Activated naive CD8-positive, alpha-beta T cell treated with anti-CD3 and anti-CD28 coated beads, Interleukin-2, amount 10 ng/mL, durations not matched to agents 7 days and 5 days (primary cell): ENCODE results near the gene NUDT3. TPM values are rescaled to one million over a fixed set of nuclear protein-coding genes. Genes with fewer than 3 reads are reported as not detected.

ENCODE experiments used
- ATAC-seq: fragments of 150-1000 bp; cut with Tn5 transposase; one replicate; pipeline ENCODE4 v1.10.0; 2021; ENCODE audit warnings: low read depth, moderate library complexity
- POLR2A ChIA-PET: fragments of 350-600 bp; sonication (Branson Sonifier 250); formaldehyde crosslinking; loops from one replicate; lab custom pipeline; 2021; ENCODE audit warnings: antibody characterized with exemption; lab: Charles Lee
- DNase-seq: peaks from one replicate; pipeline ENCODE4 v3.0.0; 2021
- H3K27ac Mint-ChIP-seq: one replicate; pipeline ENCODE4 v1.8.0; 2022; ENCODE audit warnings: mild to moderate bottlenecking, mixed read lengths
- H3K27me3 Mint-ChIP-seq: one replicate; pipeline ENCODE4 v1.8.0; 2022; ENCODE audit warnings: mild to moderate bottlenecking, moderate library complexity, mixed read lengths
- H3K36me3 Mint-ChIP-seq: one replicate; pipeline ENCODE4 v1.8.0; 2021; ENCODE audit warnings: mild to moderate bottlenecking, mixed read lengths
- H3K4me1 Mint-ChIP-seq: one replicate; pipeline ENCODE4 v1.8.0; 2021; ENCODE audit warnings: mixed read lengths
- H3K4me3 Mint-ChIP-seq: one replicate; pipeline ENCODE4 v1.8.0; 2022; ENCODE audit warnings: mild to moderate bottlenecking, moderate library complexity, mixed read lengths
- H3K9me3 Mint-ChIP-seq: one replicate; pipeline ENCODE4 v1.8.0; 2021; ENCODE audit warnings: mixed read lengths
- total RNA-seq, 2 experiments: library from RNA; stranded (reverse); gene quantifications; one replicate each; pipeline ENCODE4 v1.2.3, GENCODE V29; 2021

NUDT3 gene
- total RNA-seq, 2 experiments from 2014 or later = 17.7 to 18.7 TPM

DNA sequence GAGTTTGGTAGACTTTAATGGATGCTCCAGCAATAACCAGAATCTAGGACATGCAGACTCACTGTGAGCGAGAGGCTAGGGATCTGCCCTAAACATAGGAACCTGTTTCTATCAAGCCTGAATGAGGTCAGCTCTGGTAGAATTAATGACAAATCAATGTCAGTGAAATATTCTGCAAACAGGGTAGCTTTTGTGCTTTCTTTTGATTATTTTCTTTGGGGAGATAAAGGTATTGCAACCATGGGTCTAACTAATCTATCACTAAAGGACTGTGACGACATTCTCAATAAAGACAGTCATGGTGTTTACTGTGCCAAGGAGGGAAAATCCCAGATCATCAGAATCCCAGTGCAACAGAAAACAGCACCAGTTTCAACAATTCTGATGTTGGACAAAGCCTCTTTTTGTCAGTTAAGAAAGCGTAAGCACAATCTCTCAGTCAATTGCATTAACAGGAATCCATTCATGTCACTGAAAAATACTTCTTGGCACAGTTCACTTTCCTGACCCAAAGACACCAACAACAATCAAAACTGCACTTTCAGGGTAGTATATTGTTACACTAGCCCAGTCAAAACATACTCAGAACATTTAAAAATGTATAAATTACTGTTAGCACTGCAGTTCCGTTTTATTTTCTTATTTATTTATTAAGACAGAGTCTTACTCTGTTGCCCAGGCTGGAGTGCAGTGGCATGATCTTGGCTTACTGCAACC, 106.9 kb downstream of the NUDT3 start:
- POLR2A ChIA-PET = no interaction called here
- no peak overlapping the region for H3K4me3 Mint-ChIP-seq
- peaks cover 21% of the 10 kb centered on the region for H3K4me1 Mint-ChIP-seq
- H3K27me3 Mint-ChIP-seq = no peaks in the 10 kb centered on the region
- peaks cover 31% of the 10 kb centered on the region for H3K36me3 Mint-ChIP-seq
- ATAC-seq (no peak), DNase-seq (no peak)
- no peak overlapping the region for H3K27ac Mint-ChIP-seq
- no peaks in the 10 kb centered on the region for H3K9me3 Mint-ChIP-seq

DNA sequence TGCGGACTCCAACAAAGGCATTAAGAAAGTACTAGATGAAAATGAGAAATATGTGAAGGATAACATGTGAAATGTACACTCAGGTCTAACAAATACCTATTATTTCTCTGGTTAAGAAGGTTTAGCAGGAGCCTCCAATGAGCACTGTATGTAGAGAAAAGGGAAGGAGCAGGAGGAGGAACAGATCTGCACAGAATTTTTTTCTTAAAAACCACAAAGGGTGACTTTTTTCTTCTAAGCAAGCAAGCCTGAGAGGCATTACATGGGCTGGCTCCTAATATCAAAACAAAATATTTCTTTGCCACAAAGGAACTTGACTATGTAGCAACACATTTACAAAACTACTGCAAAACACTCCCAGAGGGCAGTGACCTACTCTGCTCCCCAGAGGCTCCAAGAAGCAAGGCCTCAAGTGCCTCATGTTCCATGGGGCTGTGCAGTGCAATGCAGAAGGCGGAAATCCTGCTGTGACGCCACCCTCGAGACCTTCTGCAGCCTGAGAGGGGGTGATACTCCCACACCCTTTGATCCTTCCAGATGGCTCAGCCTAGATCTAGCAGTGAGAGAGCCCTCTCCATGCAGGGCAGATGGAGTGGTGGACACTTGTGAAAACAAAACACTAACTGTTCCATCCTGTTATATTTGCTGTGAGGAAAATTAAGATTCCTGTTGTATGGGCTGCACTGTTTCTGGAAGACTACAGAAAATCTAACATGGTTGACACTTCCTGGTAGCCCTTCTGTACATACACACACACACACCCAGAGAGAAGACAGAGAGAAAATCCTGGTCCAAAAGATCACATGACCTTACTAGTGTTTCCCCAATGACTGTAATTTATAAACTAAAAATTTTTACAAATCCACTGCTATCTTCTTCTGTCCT, 107.7 kb downstream of the NUDT3 start:
- H3K27me3 Mint-ChIP-seq = no peaks in the 10 kb centered on the region
- H3K9me3 Mint-ChIP-seq = no peaks in the 10 kb centered on the region
- DNase-seq (no peak), ATAC-seq (peak; percentile 48)
- POLR2A ChIA-PET = interaction anchor here (0.6 to 0.8 kb wide), 2 partner anchors 35 to 714 kb away, joined by 3 to 4 read pairs; no protein-coding TSS in a partner anchor
- H3K4me3 Mint-ChIP-seq = no peak overlapping the region
- peak overlapping the region; percentile 32 for H3K27ac Mint-ChIP-seq
- H3K36me3 Mint-ChIP-seq = peaks cover 34% of the 10 kb centered on the region
- H3K4me1 Mint-ChIP-seq = peaks cover 21% of the 10 kb centered on the region

DNA sequence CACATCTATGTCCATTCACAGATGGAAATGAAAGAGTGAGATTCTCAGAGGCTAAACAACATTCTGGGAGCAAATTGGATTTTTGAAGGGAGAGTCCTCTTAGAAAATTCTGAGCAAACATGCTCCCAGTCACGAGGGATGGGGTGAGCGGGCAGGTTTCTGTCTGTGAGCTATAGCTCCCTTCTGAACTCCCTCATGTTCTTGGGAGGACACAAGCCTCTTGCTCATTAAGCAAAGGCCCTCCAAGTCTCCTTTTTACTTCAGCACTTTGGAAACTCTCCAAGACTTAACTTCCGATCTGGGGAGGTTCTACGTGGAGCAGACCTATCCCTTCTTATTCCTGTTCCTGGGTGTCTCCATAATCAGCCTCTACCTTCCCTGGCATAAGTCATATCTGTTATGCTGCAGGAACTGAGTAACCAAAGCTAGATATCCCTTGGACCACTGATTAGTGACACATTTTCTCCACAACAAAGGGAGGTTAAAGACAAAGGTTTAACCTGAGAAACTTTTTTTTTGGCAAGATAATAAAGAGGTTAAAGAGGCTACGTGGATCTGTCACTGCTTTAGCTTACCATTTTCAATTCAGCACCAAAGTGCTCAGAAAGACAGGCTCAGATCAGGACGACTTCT, 110.7 kb downstream of the NUDT3 start:
- POLR2A ChIA-PET = interaction anchor here (0.6 kb wide), 1 partner anchor 186 kb away, joined by 4 read pairs; no protein-coding TSS in a partner anchor
- Mint-ChIP-seq H3K4me1 (peaks cover 7% of the 10 kb centered on the region), H3K9me3 (no peaks in the 10 kb centered on the region), H3K27ac (no peak overlapping the region), H3K4me3 (no peak overlapping the region), H3K27me3 (no peaks in the 10 kb centered on the region), H3K36me3 (peaks cover 35% of the 10 kb centered on the region)
- ATAC-seq = no peak
- DNase-seq = no peak

DNA sequence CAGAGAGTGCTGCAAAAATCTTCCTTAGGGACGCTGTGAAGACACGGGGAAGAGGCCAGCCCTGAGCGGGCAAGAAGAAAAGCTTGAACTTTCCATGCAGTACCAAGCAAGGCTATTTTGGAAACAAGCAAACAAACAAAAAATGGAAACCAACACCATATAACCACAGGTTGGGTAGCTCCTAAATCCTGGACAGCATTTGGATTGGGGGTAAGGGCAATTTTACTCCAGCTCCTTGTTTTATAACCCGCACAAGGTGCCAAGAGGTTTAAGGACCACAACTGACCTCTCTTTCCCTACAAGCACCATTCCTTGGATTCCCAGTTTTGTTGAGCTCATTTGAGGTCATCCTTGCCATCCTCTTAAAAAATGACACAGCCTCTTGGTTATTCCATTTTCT, 112.3 kb downstream of the NUDT3 start:
- DNase-seq (no peak), ATAC-seq (no peak)
- Mint-ChIP-seq H3K9me3 (no peaks in the 10 kb centered on the region), H3K27me3 (no peaks in the 10 kb centered on the region), H3K27ac (no peak overlapping the region), H3K4me3 (no peak overlapping the region), H3K4me1 (peaks cover 9% of the 10 kb centered on the region), H3K36me3 (peaks cover 29% of the 10 kb centered on the region)
- POLR2A ChIA-PET = interaction anchor here (0.6 kb wide), 1 partner anchor 114 kb away, joined by 4 read pairs; no protein-coding TSS in a partner anchor

DNA sequence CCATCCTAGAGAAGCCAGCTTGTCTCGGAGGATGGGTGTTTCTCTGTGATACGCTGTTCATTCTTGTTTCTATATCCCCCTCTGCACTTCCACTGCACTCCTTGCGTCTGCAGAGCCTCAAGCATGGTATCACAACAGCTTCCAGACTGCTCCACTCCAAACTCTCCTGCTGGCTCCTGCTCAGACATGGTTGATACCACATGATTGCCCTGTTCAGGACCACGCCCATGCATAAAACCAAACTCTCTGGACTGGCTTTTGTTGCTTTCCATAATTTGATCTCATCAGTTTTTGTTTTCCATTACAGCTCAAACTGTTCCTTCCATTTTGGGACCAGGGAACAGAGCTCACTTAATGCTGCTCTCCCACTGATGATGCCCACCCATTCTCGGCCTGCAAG, 113.6 kb downstream of the NUDT3 start:
- H3K4me3 Mint-ChIP-seq = no peak overlapping the region
- H3K27me3 Mint-ChIP-seq = no peaks in the 10 kb centered on the region
- no peak overlapping the region for H3K27ac Mint-ChIP-seq
- no peaks in the 10 kb centered on the region for H3K9me3 Mint-ChIP-seq
- ATAC-seq = no peak
- H3K36me3 Mint-ChIP-seq = peaks cover 26% of the 10 kb centered on the region
- DNase-seq = no peak
- POLR2A ChIA-PET = no interaction called here
- H3K4me1 Mint-ChIP-seq = peaks cover 5% of the 10 kb centered on the region

- no peak for ATAC-seq
- no peak overlapping the region for H3K27ac Mint-ChIP-seq
- H3K4me3 Mint-ChIP-seq = no peak overlapping the region
- no peak for DNase-seq
- H3K9me3 Mint-ChIP-seq = no peaks in the 10 kb centered on the region
- H3K27me3 Mint-ChIP-seq = no peaks in the 10 kb centered on the region
- POLR2A ChIA-PET = interaction anchor here (1.0 kb wide), 1 partner anchor 11 kb away, joined by 3 read pairs; no protein-coding TSS in a partner anchor
- H3K36me3 Mint-ChIP-seq = peaks cover 24% of the 10 kb centered on the region
- peaks cover 8% of the 10 kb centered on the region for H3K4me1 Mint-ChIP-seq
Observed at GRCh38 chr6:34277763-34278112, 114.7 kb downstream of the NUDT3 start.

DNA sequence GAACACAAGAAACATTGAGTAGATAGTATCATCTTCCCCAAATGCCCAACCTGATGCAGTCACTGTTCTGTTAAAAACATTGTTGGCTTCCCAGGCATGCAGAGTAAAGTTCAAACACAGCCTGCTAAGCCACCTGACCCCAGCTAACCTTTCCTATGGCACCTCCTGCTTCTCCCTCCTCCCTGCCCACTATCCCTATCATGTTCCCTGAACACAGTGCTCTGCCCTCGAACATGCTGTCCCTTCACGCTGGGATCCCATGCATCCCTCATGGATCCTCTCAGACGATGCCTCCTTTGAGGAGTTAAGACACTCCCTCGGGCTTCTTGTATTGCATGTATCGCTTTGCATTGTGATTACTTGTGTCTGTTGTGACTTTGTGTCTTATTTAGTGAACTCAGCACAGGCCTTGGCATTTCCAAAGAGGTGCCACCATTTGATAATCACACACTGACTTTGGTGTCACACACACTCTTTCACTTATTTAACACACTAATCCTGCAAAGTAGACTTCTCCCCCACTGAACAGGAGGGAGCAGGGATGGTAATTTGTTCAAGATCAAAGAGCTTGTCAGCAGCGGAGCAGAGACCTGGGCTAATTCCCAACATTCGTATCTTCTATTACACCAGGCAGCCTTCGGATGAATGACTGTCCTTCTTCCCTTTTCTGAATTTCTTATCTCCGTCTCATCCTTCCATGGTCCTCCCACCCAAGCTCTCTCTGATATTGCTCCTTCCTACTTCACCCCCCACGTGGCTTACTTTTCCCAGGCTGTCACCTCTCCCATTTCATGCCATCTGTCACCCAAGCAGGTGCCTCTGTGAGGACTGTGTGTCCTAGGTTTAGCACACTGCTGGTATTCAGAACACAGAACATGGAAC, 115.3 kb downstream of the NUDT3 start:
- ATAC-seq (no peak), DNase-seq (no peak)
- Mint-ChIP-seq H3K4me3 (no peak overlapping the region), H3K9me3 (no peaks in the 10 kb centered on the region), H3K36me3 (peaks cover 24% of the 10 kb centered on the region), H3K27ac (no peak overlapping the region), H3K4me1 (peaks cover 8% of the 10 kb centered on the region), H3K27me3 (no peaks in the 10 kb centered on the region)
- POLR2A ChIA-PET = interaction anchor here (1.0 kb wide), 1 partner anchor 11 kb away, joined by 3 read pairs; no protein-coding TSS in a partner anchor

DNA sequence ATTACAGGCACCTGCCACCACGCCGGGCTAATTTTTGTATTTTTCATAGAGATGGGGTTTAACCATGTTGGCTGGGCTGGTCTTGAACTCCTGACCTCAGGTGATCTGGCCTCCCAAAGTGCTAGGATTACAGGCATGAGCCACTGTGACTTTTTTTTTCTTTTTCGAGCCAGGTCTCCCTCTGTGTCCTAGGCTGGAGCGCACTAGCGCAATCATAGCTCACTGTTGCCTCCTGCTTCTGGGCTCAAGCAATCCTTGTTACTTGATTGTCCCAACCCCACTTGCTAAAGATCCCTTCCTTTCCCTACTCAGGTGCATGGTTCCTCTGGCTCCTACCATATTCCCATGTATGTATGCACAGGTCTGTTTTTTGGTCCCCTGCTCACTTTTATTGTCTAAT, 116.3 kb downstream of the NUDT3 start:
- ATAC-seq (no peak), DNase-seq (no peak)
- peaks cover 21% of the 10 kb centered on the region for H3K36me3 Mint-ChIP-seq
- H3K4me1 Mint-ChIP-seq = peaks cover 8% of the 10 kb centered on the region
- H3K27ac Mint-ChIP-seq = peak overlapping the region; percentile 15
- H3K27me3 Mint-ChIP-seq = no peaks in the 10 kb centered on the region
- H3K4me3 Mint-ChIP-seq = no peak overlapping the region
- POLR2A ChIA-PET = no interaction called here
- H3K9me3 Mint-ChIP-seq = no peaks in the 10 kb centered on the region

DNA sequence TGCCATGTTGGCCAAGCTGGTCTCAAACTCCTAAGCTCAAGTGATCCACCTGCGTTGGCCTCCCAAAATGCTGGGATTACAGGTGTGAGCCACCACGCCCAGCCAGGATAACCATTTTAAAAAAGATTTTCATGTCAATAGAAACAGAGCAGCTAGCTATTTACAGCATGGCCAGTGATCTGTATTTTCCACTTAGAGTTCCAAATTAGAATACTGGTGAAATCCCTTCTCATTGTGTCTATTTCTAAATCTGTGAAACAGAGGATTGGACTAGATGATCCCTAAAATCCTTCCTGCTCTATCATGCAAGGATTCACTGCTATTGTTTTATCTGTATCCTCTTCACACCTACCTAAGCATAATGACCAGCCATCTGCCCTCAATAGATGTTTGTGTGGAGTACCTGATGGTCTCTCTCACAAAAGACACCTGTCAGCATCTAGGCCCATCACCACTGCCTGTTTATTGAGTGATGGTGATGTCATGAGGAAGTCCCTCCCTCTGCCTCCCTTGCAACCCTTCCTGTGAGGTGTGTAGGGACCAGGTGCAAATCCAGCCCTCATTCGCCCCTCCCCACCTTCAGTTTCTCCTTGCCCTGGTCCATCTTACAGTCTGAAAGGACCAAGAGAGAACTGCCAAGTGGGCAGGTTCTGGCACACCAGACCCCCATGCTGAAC, 117.2 kb downstream of the NUDT3 start:
- no peak for ATAC-seq

GRCh38 chr6:34274129-34274528, 118.3 kb downstream of the NUDT3 start:
- H3K27me3 Mint-ChIP-seq = no peaks in the 10 kb centered on the region
- peaks cover 14% of the 10 kb centered on the region for H3K4me1 Mint-ChIP-seq
- H3K9me3 Mint-ChIP-seq = no peaks in the 10 kb centered on the region
- no peak overlapping the region for H3K4me3 Mint-ChIP-seq
- H3K36me3 Mint-ChIP-seq = peaks cover 9% of the 10 kb centered on the region
- H3K27ac Mint-ChIP-seq = no peak overlapping the region
- POLR2A ChIA-PET = interaction anchor here (0.7 kb wide), 1 partner anchor 50 kb away, joined by 5 read pairs; no protein-coding TSS in a partner anchor
- ATAC-seq (no peak), DNase-seq (no peak)

More for the DNA sequence above, 117.2 kb downstream of the NUDT3 start:
- Mint-ChIP-seq H3K4me1 (peaks cover 10% of the 10 kb centered on the region), H3K36me3 (peaks cover 18% of the 10 kb centered on the region), H3K27me3 (no peaks in the 10 kb centered on the region), H3K4me3 (no peak overlapping the region), H3K9me3 (no peaks in the 10 kb centered on the region), H3K27ac (no peak overlapping the region)
- no peak for DNase-seq
- POLR2A ChIA-PET = no interaction called here

DNA sequence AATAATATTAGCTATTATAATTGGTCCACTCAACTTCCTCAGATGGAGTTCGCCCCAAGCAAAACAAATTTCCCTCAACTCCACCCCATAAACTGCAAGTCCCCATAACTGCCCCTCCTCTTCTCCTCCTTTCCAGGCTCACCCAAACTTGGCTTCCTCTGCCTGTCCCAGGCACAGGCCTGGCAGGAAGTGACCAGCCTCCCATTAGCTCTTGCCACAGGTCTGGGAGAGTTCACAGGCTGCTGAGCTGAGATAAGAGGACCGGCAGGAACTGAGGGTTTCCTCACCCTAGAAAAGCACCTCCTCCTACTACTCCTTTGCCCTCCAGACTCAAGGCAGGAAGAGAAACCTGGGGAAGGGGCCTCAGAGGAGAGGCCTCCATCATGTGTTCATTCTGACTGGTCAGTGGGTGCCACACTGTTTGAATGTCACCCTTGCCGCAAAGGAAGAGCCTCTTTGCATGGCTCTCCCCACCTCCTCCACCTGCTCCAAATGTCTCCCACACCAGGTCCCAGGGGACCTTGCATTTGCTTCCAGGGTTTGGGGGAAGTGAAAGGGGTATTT, 119.1 kb downstream of the NUDT3 start:
- ATAC-seq = no peak
- Mint-ChIP-seq H3K27ac (no peak overlapping the region), H3K4me3 (no peak overlapping the region), H3K36me3 (peaks cover 2% of the 10 kb centered on the region), H3K4me1 (peaks cover 14% of the 10 kb centered on the region), H3K27me3 (no peaks in the 10 kb centered on the region), H3K9me3 (no peaks in the 10 kb centered on the region)
- POLR2A ChIA-PET = interaction anchor here (0.6 kb wide), 1 partner anchor 157 kb away, joined by 3 read pairs; no protein-coding TSS in a partner anchor
- DNase-seq = no peak
